ENCODE measurements around the gene MAPK11. TPM values are rescaled to one million over a fixed set of nuclear protein-coding genes. Genes with fewer than 3 reads are reported as not detected.

Gene MAPK11
- total RNA-seq, 4 donors from 2014 or later: 0.65 to 8.1 (median 2.9) TPM

DNA sequence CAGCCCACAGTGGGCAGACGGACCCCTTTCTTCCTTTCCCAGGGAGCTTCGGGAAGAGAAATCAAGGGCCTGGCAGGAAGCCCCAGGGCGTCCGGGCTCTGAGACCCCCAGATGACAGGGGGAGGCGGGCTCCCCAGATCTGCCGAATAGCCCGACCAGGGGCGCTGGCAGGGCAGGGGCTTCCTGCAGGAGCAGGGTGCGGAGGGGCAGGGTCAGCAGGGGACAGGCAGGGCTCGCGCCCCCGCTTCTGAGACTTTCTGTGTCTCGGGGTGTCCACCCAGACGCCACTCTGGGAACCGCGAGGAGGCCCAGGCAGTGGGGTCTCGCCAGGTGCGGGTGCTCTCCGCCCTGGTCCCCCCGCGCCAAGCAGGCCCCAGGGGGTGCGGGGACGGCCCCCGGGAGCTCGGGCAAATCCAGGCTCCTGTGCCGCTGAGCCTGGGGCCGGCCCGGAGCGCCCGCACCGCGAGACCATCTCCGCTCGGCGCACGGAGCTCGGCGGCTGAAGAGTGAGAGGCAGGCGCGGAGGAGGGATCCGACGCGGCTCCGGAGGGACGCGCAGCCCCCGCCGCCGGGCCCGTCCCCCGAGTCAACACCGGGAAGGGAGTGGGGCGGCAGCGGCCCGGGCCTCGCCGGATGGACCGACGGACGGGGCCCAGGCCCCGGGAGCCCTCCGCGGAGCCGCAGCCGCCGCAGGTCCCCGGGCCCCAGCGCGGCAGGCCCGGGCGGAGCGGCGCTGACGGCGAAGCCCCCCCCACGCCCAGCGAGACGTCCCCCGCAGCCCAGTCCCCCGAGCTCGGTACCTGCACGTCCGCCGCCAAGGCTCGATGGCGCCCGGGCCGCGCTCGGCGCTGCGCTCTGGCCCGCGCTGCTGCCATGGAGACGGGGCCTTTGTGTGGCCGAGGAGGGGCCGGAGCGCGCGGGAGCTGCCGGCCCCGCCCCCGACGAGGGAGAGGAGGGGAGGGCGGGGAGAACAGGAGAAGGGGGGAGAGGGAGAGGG, 36.9 kb upstream of the MAPK11 start, which contains the start of gene PLXNB2:
TSS of gene PLXNB2 (minus strand) at position 894 of the 997 bp plus-strand sequence. CDS start 17,062 bp downstream, outside the sequence.
- intact Hi-C loops (cut with DNase I; ENCODE audit: low total_unique reads): no loop called here
- 0% methylated on average over 26 to 47 of the region's 105 CpGs for WGBS, 2 donors
- DNase-seq (ENCODE audit: low spot score in 2 of 2): peak in 1 of 2 donors; percentile 50
- peak within 1 kb of the TSS; percentile 52 for H3K4me3 ChIP-seq (ENCODE audit: low read depth, poor library complexity, severe bottlenecking)
- no peak for TF ChIP-seq POLR2A (IDR thresholded peaks at IDR 0.05)
- TF ChIP-seq, protein P1, sequence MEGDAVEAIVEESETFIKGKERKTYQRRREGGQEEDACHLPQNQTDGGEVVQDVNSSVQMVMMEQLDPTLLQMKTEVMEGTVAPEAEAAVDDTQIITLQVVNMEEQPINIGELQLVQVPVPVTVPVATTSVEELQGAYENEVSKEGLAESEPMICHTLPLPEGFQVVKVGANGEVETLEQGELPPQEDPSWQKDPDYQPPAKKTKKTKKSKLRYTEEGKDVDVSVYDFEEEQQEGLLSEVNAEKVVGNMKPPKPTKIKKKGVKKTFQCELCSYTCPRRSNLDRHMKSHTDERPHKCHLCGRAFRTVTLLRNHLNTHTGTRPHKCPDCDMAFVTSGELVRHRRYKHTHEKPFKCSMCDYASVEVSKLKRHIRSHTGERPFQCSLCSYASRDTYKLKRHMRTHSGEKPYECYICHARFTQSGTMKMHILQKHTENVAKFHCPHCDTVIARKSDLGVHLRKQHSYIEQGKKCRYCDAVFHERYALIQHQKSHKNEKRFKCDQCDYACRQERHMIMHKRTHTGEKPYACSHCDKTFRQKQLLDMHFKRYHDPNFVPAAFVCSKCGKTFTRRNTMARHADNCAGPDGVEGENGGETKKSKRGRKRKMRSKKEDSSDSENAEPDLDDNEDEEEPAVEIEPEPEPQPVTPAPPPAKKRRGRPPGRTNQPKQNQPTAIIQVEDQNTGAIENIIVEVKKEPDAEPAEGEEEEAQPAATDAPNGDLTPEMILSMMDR (IDR thresholded peaks at IDR 0.05): no peak

DNA sequence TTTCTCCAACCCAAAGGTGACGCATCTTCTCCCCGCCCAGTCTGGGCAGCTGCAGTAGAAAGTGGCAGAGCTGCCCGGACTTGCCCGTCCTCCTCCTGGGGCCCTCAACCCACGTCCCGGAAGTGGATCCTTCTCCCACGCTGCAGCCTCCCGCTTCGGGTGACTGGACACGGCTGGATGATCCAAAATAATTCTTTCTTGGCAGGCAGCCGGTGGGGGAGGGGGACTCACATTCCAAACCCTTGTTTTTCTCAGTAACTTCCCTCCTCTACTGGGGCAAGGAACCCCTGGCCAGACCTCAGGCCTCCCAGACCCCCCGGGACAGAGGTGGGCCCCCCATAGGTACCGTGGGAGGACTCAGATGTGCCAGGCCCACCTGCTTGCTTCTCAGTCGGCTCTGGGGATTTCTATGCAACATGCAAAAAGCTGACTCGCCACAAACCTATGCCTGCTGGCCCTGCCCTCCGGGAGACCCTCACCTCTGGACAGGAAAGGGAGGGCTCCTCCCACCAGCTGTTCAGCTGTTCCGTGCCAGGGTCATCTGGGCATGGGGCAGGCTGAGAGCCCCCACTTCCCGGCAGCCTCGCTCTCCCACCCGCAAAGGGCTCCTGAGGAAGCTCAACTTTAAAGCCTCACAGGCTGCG, 35.9 kb upstream of the MAPK11 start:
- no peak for TF ChIP-seq POLR2A (IDR thresholded peaks at IDR 0.05)
- TF ChIP-seq, protein P1 (IDR thresholded peaks at IDR 0.05): no peak
- DNase-seq (ENCODE audit: low spot score in 2 of 2): peak; percentile 83 to 96
- H3K4me3 ChIP-seq (ENCODE audit: low read depth, poor library complexity, severe bottlenecking): peak overlapping the region; percentile 52
- intact Hi-C loops (cut with DNase I; ENCODE audit: low total_unique reads): no loop called here
- WGBS, 2 donors: 2% methylated on average over 13 to 17 of the region's 21 CpGs

DNA sequence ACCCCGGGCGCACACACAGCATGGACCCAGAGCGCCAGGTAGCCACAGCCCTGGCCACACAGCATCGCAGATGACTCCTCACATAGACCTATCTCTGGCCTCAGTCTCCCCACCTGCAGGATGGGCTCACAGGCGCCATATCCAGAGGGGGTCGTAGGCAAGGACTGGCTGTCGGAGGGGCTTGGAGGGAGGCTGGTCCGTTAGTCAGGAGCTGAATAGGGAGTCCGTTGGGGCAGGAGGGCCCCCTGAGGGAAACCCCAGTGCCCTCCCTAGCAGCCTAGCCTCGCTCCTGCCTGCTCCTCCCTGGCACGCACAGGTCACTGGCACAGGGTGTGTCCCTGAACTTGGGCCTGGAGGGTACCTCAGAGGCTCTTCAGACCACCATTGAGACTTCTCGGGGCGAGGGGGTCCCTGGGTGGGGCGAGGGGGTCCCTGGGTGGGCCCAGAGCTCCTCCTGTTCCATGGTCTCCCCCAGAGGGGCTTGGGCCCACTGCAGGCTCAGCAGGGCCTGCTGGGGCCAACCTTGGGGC, 35.3 kb upstream of the MAPK11 start:
- no peak overlapping the region for H3K4me3 ChIP-seq (ENCODE audit: low read depth, poor library complexity, severe bottlenecking)
- intact Hi-C loops (cut with DNase I; ENCODE audit: low total_unique reads): no loop called here
- no peak for TF ChIP-seq POLR2A (IDR thresholded peaks at IDR 0.05)
- TF ChIP-seq, protein P1 (IDR thresholded peaks at IDR 0.05): no peak
- 34 to 42% methylated on average over 8 to 14 of the region's 14 CpGs for WGBS, 2 donors
- DNase-seq (ENCODE audit: low spot score in 2 of 2): no peak

DNA sequence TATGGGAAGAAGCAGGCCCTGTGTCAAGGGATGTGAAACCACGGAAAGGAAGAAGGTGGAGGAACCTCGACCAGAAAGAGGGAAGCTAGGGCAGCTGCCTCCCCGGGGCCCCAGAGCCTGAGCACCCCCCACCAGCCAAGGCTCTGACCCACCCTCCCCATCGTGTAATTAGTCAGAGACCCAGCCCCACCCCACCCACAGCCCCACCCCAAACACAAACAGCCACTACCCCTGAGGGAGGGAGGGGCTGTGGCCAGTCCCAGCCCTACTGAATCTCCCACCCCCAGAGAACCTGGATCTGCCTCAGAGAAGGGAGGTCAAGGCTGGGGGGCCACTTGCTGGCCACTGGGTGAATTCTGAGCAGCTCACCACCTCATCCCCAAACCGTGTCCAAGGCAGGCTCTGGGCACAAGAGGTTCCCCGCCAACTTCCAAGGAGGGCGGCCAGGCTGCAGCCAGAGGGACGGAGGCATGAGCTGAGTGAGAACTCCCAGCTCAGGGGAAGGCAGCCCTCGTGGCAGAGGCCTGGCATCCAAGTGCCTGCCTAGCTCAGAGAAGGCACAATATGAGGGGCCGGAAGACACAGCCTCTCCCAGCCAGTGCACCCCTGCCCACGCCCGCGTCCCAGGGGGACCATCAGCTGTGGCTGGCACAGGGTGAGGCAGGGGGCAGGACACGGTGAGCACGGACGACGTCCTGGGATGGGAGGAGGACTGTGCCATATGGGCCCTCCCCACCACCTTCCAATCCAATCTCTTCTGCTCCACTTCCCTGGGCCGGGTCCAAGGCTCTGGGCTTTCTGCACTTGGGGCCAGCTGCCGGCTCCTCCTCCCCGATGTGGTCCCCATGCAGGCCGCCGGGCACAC, 34.6 kb upstream of the MAPK11 start:
- H3K4me3 ChIP-seq (ENCODE audit: low read depth, poor library complexity, severe bottlenecking): no peak overlapping the region
- intact Hi-C loops (cut with DNase I; ENCODE audit: low total_unique reads): no loop called here
- TF ChIP-seq, protein P1 (IDR thresholded peaks at IDR 0.05): no peak
- TF ChIP-seq POLR2A (IDR thresholded peaks at IDR 0.05): no peak
- no peak for DNase-seq (ENCODE audit: low spot score in 2 of 2)
- 33 to 40% methylated on average over 17 to 20 of the region's 22 CpGs for WGBS, 2 donors

All from lower leg skin (tissue), 4 donors.